Progenitor cell of endocrine pancreas (in vitro differentiated cells): ENCODE results near the gene SIPA1L3. TPM values are rescaled to one million over a fixed set of nuclear protein-coding genes. Genes with fewer than 3 reads are reported as not detected.

Experiments
- DNase-seq: peaks from one replicate; pipeline ENCODE4 v3.0.0; 2021; ENCODE audit warnings: low spot score; ENCODE audit not compliant: unreplicated experiment
- H3K27ac Mint-ChIP-seq: 2 replicates; pipeline ENCODE4 v1.8.0; 2021; ENCODE audit warnings: mild to moderate bottlenecking, moderate library complexity, mixed read lengths
- H3K27me3 Mint-ChIP-seq: 2 replicates; pipeline ENCODE4 v1.8.0; 2021; ENCODE audit warnings: mixed read lengths
- H3K36me3 Mint-ChIP-seq: 2 replicates; pipeline ENCODE4 v1.8.0; 2022; ENCODE audit warnings: mixed read lengths; ENCODE audit not compliant: insufficient read depth
- H3K4me1 Mint-ChIP-seq: 2 replicates; pipeline ENCODE4 v1.8.0; 2021; ENCODE audit warnings: low read depth, mixed read lengths
- H3K4me3 Mint-ChIP-seq: 2 replicates; pipeline ENCODE4 v1.8.0; 2021; ENCODE audit warnings: low read depth, mild to moderate bottlenecking, moderate library complexity, mixed read lengths
- H3K9me3 Mint-ChIP-seq: 2 replicates; pipeline ENCODE4 v1.8.0; 2021; ENCODE audit warnings: low read depth, mixed read lengths
- CTCF ChIP-seq: fragments of 200-600 bp; sonication (generic); IDR thresholded peaks from one replicate; pipeline ENCODE4 v1.5.0; 2021; ENCODE audit warnings: antibody characterized with exemption, mild to moderate bottlenecking; ENCODE audit not compliant: unreplicated experiment
- total RNA-seq: library from RNA; stranded (reverse); gene quantifications from 2 replicates; pipeline ENCODE4 v1.2.1, GENCODE V29; 2021

SIPA1L3 gene
- total RNA-seq, 1 donor from 2014 or later, result 132 TPM

GRCh38 chr19:38149661-38150061 is 242.7 kb downstream of the SIPA1L3 start:
- TF ChIP-seq CTCF, result no peak
- no peak overlapping the region for H3K4me3 Mint-ChIP-seq
- no peak overlapping the region for H3K27ac Mint-ChIP-seq
- no peaks in the 10 kb centered on the region for H3K4me1 Mint-ChIP-seq
- no peaks in the 10 kb centered on the region for H3K9me3 Mint-ChIP-seq
- H3K36me3 Mint-ChIP-seq, result peaks cover 24% of the 10 kb centered on the region
- DNase-seq, result no peak
- no peaks in the 10 kb centered on the region for H3K27me3 Mint-ChIP-seq

- H3K27ac Mint-ChIP-seq, result no peak overlapping the region
- TF ChIP-seq CTCF, result no peak
Measured at GRCh38 chr19:38151242-38151641, 244.2 kb downstream of the SIPA1L3 start.

GRCh38 chr19:38152461-38153379 is 245.7 kb downstream of the SIPA1L3 start:
- H3K27ac Mint-ChIP-seq, result peak overlapping the region; percentile 62
- no peaks in the 10 kb centered on the region for H3K9me3 Mint-ChIP-seq
- H3K4me3 Mint-ChIP-seq, result no peak overlapping the region
- no peaks in the 10 kb centered on the region for H3K27me3 Mint-ChIP-seq
- DNase-seq, result no peak
- no peaks in the 10 kb centered on the region for H3K4me1 Mint-ChIP-seq
- TF ChIP-seq CTCF, result no peak
- H3K36me3 Mint-ChIP-seq, result peaks cover 18% of the 10 kb centered on the region

More at GRCh38 chr19:38151242-38151641, 244.2 kb downstream of the SIPA1L3 start:
- no peak overlapping the region for H3K4me3 Mint-ChIP-seq
- H3K36me3 Mint-ChIP-seq, result peaks cover 19% of the 10 kb centered on the region
- DNase-seq, result no peak
- H3K4me1 Mint-ChIP-seq, result no peaks in the 10 kb centered on the region
- H3K9me3 Mint-ChIP-seq, result no peaks in the 10 kb centered on the region
- H3K27me3 Mint-ChIP-seq, result no peaks in the 10 kb centered on the region

GRCh38 chr19:38155453-38155852 is 248.4 kb downstream of the SIPA1L3 start:
- H3K4me3 Mint-ChIP-seq, result no peak overlapping the region
- no peaks in the 10 kb centered on the region for H3K27me3 Mint-ChIP-seq
- H3K9me3 Mint-ChIP-seq, result no peaks in the 10 kb centered on the region
- no peaks in the 10 kb centered on the region for H3K4me1 Mint-ChIP-seq
- peaks cover 20% of the 10 kb centered on the region for H3K36me3 Mint-ChIP-seq
- TF ChIP-seq CTCF, result no peak
- DNase-seq, result no peak
- H3K27ac Mint-ChIP-seq, result no peak overlapping the region

GRCh38 chr19:38158730-38159129 is 251.7 kb downstream of the SIPA1L3 start:
- Mint-ChIP-seq H3K9me3 (no peaks in the 10 kb centered on the region), H3K27ac (peak overlapping the region; percentile 29), H3K36me3 (peaks cover 43% of the 10 kb centered on the region), H3K27me3 (no peaks in the 10 kb centered on the region), H3K4me1 (no peaks in the 10 kb centered on the region), H3K4me3 (no peak overlapping the region)
- DNase-seq, result no peak
- no peak for TF ChIP-seq CTCF
